CD8-positive, alpha-beta memory T cell (primary cell): ENCODE measurements around the gene TOP3B. TPM values are rescaled to one million over a fixed set of nuclear protein-coding genes. Genes with fewer than 3 reads are reported as not detected.

Experiments
- CTCF ChIA-PET: fragments of 350-600 bp; sonication (Branson Sonifier 250); formaldehyde crosslinking; loops from one replicate; lab custom pipeline; 2021; ENCODE audit warnings: antibody characterized with exemption; lab: Charles Lee
- POLR2A ChIA-PET: fragments of 350-600 bp; sonication (Branson Sonifier 250); formaldehyde crosslinking; loops from one replicate; lab custom pipeline; 2021; ENCODE audit warnings: antibody characterized with exemption; lab: Charles Lee
- DNase-seq, 5 donors: peaks; one replicate each; pipeline versions ENCODE4 v3.0.0 to v3.0.0-alpha.2; 2020 to 2022; ENCODE audit warnings: mixed read lengths in 1 of 5
- H3K27ac ChIP-seq: one replicate; pipeline ENCODE4 v1.7.0; 2013; ENCODE audit warnings: low read depth, mild to moderate bottlenecking, low read length, moderate library complexity
- H3K27me3 ChIP-seq: 2 replicates; pipeline ENCODE4 v1.7.0; 2013; ENCODE audit warnings: low read length, mild to moderate bottlenecking; ENCODE audit not compliant: insufficient read depth, poor library complexity, severe bottlenecking
- H3K36me3 ChIP-seq: 2 replicates; pipeline ENCODE4 v1.7.0; 2013; ENCODE audit warnings: mild to moderate bottlenecking, low read length, moderate library complexity; ENCODE audit not compliant: insufficient read depth
- H3K4me1 ChIP-seq: 2 replicates; pipeline ENCODE4 v1.7.0; 2013; ENCODE audit warnings: mild to moderate bottlenecking, low read length, moderate library complexity; ENCODE audit not compliant: insufficient read depth
- H3K4me3 ChIP-seq: 2 replicates; pipeline ENCODE4 v1.7.0; 2013; ENCODE audit warnings: mild to moderate bottlenecking, low read length
- H3K9me3 ChIP-seq: 2 replicates; pipeline ENCODE4 v1.7.0; 2013; ENCODE audit warnings: mild to moderate bottlenecking, low read length
- H3K27ac Mint-ChIP-seq, 8 donors: one replicate each; pipeline ENCODE4 v1.8.0; 2020 to 2021; ENCODE audit warnings: mixed read lengths in 8 of 8, mild to moderate bottlenecking in 6 of 8, inconsistent platforms in 3 of 8, moderate library complexity in 3 of 8
- H3K27me3 Mint-ChIP-seq, 2 donors: one replicate each; pipeline ENCODE4 v1.8.0; 2020 to 2021; ENCODE audit warnings: mixed read lengths in 2 of 2, mild to moderate bottlenecking in 1 of 2, moderate library complexity in 1 of 2
- H3K36me3 Mint-ChIP-seq, 3 donors: one replicate each; pipeline ENCODE4 v1.8.0; 2020 to 2021; ENCODE audit warnings: mixed read lengths in 3 of 3, inconsistent platforms in 1 of 3, mild to moderate bottlenecking in 1 of 3
- H3K4me1 Mint-ChIP-seq, 3 donors: one replicate each; pipeline ENCODE4 v1.8.0; 2020 to 2021; ENCODE audit warnings: mixed read lengths in 3 of 3, inconsistent platforms in 1 of 3, mild to moderate bottlenecking in 1 of 3
- H3K4me3 Mint-ChIP-seq, 7 donors: one replicate each; pipeline ENCODE4 v1.8.0; 2020 to 2021; ENCODE audit warnings: mixed read lengths in 7 of 7, mild to moderate bottlenecking in 6 of 7, moderate library complexity in 4 of 7, inconsistent platforms in 2 of 7
- H3K9me3 Mint-ChIP-seq, 5 donors: one replicate each; pipeline ENCODE4 v1.8.0; 2020 to 2022; ENCODE audit warnings: mixed read lengths in 5 of 5, mild to moderate bottlenecking in 3 of 5, moderate library complexity in 2 of 5, inconsistent platforms in 1 of 5
- polyA plus RNA-seq: library from polyadenylated mRNA; unstranded; fragments of 300-500 nt; fragmentation: Illumina TruSeq; gene quantifications from one replicate; pipeline ENCODE4 v1.2.3, GENCODE V29; 2021
- total RNA-seq, 2 experiments: library from RNA; stranded (reverse); gene quantifications; one replicate each; pipeline ENCODE4 v1.2.3, GENCODE V29; 2021

The TOP3B gene
- total and polyA plus RNA-seq, 3 experiments from 2014 or later, result 17.3 to 36.9 (median 30.1) TPM

- Mint-ChIP-seq H3K9me3 (no peaks in the 10 kb centered on the region), H3K27ac (peak overlapping the region in 1 of 8 donors; percentile 54), H3K4me3 (no peak overlapping the region), H3K27me3 (no peaks in the 10 kb centered on the region), H3K4me1 (no peaks in the 10 kb centered on the region), H3K36me3 (peaks cover 0 to 35% (median 8%) of the 10 kb centered on the region in 3 donors)
- no peak for DNase-seq
- no peak overlapping the region for H3K27ac ChIP-seq
- ChIA-PET POLR2A (interaction anchor here (0.7 kb wide), 1 partner anchor 19 kb away, joined by 4 read pairs; no protein-coding TSS in a partner anchor), CTCF (interaction anchor here (3.1 kb wide), 1 partner anchor 11 kb away, joined by 11 read pairs; no protein-coding TSS in a partner anchor)
- H3K27me3 ChIP-seq, result no peaks in the 10 kb centered on the region
- H3K4me3 ChIP-seq, result no peak overlapping the region
- H3K4me1 ChIP-seq, result no peaks in the 10 kb centered on the region
- peaks cover 20% of the 10 kb centered on the region for H3K36me3 ChIP-seq
- H3K9me3 ChIP-seq, result no peaks in the 10 kb centered on the region
Measured at GRCh38 chr22:21926728-21927127, 55.9 kb downstream of the TOP3B start.

DNA sequence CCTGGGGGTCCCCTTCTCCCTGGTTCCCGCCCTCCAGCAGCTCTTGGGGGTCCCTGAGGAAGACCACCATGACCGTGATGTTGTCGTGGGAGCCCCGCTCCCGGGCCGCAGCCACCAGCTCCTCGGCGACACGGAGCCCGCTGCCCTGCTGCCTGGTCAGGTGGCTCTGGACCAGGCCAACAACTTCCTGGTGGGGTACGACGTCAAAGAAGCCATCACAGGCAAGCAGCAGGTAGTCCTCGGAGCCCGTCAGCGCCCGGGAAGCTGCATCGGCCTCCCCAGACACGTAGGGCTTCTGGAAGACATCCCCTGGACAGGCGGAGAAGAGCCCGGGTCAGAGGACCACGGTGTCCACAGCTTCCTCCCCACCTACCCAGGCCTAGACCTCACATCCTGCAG is 59.4 kb downstream of the TOP3B start:
- ChIA-PET CTCF (interaction anchor here (0.7 to 1.6 kb wide), 3 partner anchors 14 to 30 kb away, joined by 3 to 4 read pairs (median 3); partner anchors contain the start of gene PPM1F), POLR2A (interaction anchor here (0.5 kb wide), 1 partner anchor 12 kb away, joined by 3 read pairs; no protein-coding TSS in a partner anchor)
- Histone ChIP-seq H3K27ac (no peak overlapping the region), H3K36me3 (no peaks in the 10 kb centered on the region), H3K4me3 (no peak overlapping the region), H3K9me3 (no peaks in the 10 kb centered on the region), H3K27me3 (no peaks in the 10 kb centered on the region), H3K4me1 (no peaks in the 10 kb centered on the region)
- H3K27ac Mint-ChIP-seq, result no peak overlapping the region
- no peak for DNase-seq
- H3K4me3 Mint-ChIP-seq, result no peak overlapping the region
- no peaks in the 10 kb centered on the region for H3K9me3 Mint-ChIP-seq
- no peaks in the 10 kb centered on the region for H3K4me1 Mint-ChIP-seq
- H3K27me3 Mint-ChIP-seq, result no peaks in the 10 kb centered on the region
- H3K36me3 Mint-ChIP-seq, result peaks cover 0 to 13% (median 3%) of the 10 kb centered on the region in 3 donors

GRCh38 chr22:21922370-21923162 is 60.0 kb downstream of the TOP3B start:
- CTCF ChIA-PET, result interaction anchor here (0.7 to 3.8 kb wide), 4 partner anchors 15 to 31 kb away, joined by 3 to 15 read pairs (median 4); partner anchors contain the start of gene PPM1F
- H3K36me3 ChIP-seq, result no peaks in the 10 kb centered on the region
- H3K36me3 Mint-ChIP-seq, result peaks cover 0 to 8% (median 3%) of the 10 kb centered on the region in 3 donors
- H3K27me3 Mint-ChIP-seq, result no peaks in the 10 kb centered on the region
- no peaks in the 10 kb centered on the region for H3K9me3 Mint-ChIP-seq
- no peak overlapping the region for H3K27ac ChIP-seq
- H3K9me3 ChIP-seq, result no peaks in the 10 kb centered on the region
- no peak overlapping the region for H3K4me3 Mint-ChIP-seq
- H3K4me1 ChIP-seq, result no peaks in the 10 kb centered on the region
- no peaks in the 10 kb centered on the region for H3K4me1 Mint-ChIP-seq
- DNase-seq, result no peak
- POLR2A ChIA-PET, result no interaction called here
- no peak overlapping the region for H3K4me3 ChIP-seq
- H3K27me3 ChIP-seq, result no peaks in the 10 kb centered on the region
- H3K27ac Mint-ChIP-seq, result no peak overlapping the region

DNA sequence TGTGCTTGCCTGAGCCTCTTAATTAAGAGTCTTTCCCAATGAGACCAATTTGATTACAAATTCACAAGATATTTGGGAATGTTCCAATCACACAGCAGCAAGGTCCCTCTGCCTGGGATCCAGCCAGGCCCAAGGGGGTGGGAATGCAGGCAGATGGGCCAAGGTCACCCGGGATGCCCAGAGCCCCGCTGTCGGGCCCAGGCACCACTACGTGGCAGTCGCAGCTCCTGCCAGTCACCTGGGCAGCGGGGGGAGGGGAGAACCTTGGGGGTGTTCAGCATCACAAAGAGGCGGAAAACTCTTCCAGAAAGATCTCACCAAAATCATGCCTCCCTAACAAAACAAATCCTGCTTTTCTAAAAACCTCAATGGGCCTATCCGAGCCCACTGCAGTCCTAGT is 60.9 kb downstream of the TOP3B start:
- ChIA-PET CTCF (interaction anchor here (3.8 kb wide), 1 partner anchor 16 kb away, joined by 15 read pairs; no protein-coding TSS in a partner anchor), POLR2A (no interaction called here)
- H3K27ac ChIP-seq, result no peak overlapping the region
- no peaks in the 10 kb centered on the region for H3K4me1 ChIP-seq
- Mint-ChIP-seq H3K9me3 (no peaks in the 10 kb centered on the region), H3K36me3 (peaks cover 0 to 8% (median 3%) of the 10 kb centered on the region in 3 donors), H3K4me3 (no peak overlapping the region), H3K27ac (no peak overlapping the region), H3K4me1 (no peaks in the 10 kb centered on the region), H3K27me3 (no peaks in the 10 kb centered on the region)
- H3K27me3 ChIP-seq, result no peaks in the 10 kb centered on the region
- DNase-seq, result no peak
- H3K36me3 ChIP-seq, result no peaks in the 10 kb centered on the region
- H3K9me3 ChIP-seq, result no peaks in the 10 kb centered on the region
- H3K4me3 ChIP-seq, result no peak overlapping the region

GRCh38 chr22:21921184-21921721 is 61.3 kb downstream of the TOP3B start:
- Histone ChIP-seq H3K27me3 (no peaks in the 10 kb centered on the region), H3K4me3 (no peak overlapping the region), H3K9me3 (no peaks in the 10 kb centered on the region), H3K36me3 (no peaks in the 10 kb centered on the region), H3K27ac (no peak overlapping the region), H3K4me1 (no peaks in the 10 kb centered on the region)
- H3K9me3 Mint-ChIP-seq, result no peaks in the 10 kb centered on the region
- no peaks in the 10 kb centered on the region for H3K27me3 Mint-ChIP-seq
- ChIA-PET CTCF (interaction anchor here (3.8 kb wide), 1 partner anchor 16 kb away, joined by 15 read pairs; no protein-coding TSS in a partner anchor), POLR2A (no interaction called here)
- H3K36me3 Mint-ChIP-seq, result peaks cover 0 to 8% (median 3%) of the 10 kb centered on the region in 3 donors
- no peak for DNase-seq
- H3K27ac Mint-ChIP-seq, result peak overlapping the region in 1 of 8 donors; percentile 37
- H3K4me1 Mint-ChIP-seq, result no peaks in the 10 kb centered on the region
- no peak overlapping the region for H3K4me3 Mint-ChIP-seq

GRCh38 chr22:21920341-21921183 is 62.0 kb downstream of the TOP3B start:
- ChIA-PET POLR2A (no interaction called here), CTCF (interaction anchor here (3.8 kb wide), 1 partner anchor 17 kb away, joined by 15 read pairs; no protein-coding TSS in a partner anchor)
- Mint-ChIP-seq H3K27me3 (no peaks in the 10 kb centered on the region), H3K4me3 (no peak overlapping the region), H3K27ac (peak overlapping the region in 1 of 8 donors; percentile 24), H3K36me3 (peaks cover 0 to 6% (median 3%) of the 10 kb centered on the region in 3 donors), H3K9me3 (no peaks in the 10 kb centered on the region), H3K4me1 (no peaks in the 10 kb centered on the region)
- Histone ChIP-seq H3K4me3 (no peak overlapping the region), H3K36me3 (no peaks in the 10 kb centered on the region), H3K27me3 (no peaks in the 10 kb centered on the region), H3K9me3 (no peaks in the 10 kb centered on the region), H3K4me1 (no peaks in the 10 kb centered on the region), H3K27ac (no peak overlapping the region)
- DNase-seq, result no peak

DNA sequence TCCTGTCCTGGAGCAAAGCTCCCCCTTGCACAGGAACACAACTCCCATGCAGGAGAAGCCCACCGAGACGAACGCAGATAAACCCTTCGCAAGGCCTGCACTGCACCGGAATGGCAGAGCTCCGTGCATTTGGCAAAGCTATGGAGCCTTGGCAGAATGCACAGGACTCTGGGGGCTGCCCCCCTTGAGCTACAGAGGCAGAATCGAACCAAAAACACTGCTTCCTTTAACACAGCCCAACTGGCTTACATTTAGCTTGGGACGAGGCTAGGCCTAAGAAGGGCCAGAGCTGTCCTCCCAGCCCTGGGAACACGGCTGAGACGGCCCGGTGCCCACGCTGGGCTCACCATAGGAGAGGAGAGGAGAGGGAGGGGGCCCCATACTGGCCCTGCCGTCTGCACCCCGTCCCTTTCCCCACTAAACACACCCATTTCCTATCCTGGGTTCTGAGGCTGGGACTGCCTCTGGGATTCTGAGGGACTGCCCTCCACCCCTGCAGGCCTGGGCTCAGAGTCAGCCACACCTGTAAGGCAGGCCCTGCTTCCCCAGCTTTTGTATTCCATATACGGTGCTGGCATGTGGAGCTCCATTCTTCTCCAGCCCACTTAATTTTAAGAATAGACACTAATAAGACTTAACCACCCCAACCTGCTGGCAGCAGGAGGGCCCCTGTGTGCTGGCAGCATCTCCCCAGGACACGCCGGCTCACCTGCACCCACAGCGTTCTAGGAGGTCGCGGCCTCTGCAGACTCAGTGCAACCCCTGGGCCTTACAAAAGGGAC is 62.9 kb downstream of the TOP3B start:
- H3K27ac ChIP-seq, result no peak overlapping the region
- H3K27me3 ChIP-seq, result no peaks in the 10 kb centered on the region
- Mint-ChIP-seq H3K4me3 (no peak overlapping the region), H3K27ac (no peak overlapping the region), H3K36me3 (peaks cover 0 to 3% (median 0%) of the 10 kb centered on the region in 3 donors), H3K9me3 (no peaks in the 10 kb centered on the region), H3K4me1 (no peaks in the 10 kb centered on the region), H3K27me3 (no peaks in the 10 kb centered on the region)
- H3K4me3 ChIP-seq, result no peak overlapping the region
- no peaks in the 10 kb centered on the region for H3K4me1 ChIP-seq
- CTCF ChIA-PET, result interaction anchor here (1.5 to 3.8 kb wide), 2 partner anchors 18 to 31 kb away, joined by 3 to 15 read pairs; no protein-coding TSS in a partner anchor
- DNase-seq, result peak in 1 of 5 donors; percentile 25
- no peaks in the 10 kb centered on the region for H3K36me3 ChIP-seq
- POLR2A ChIA-PET, result interaction anchor here (0.6 to 0.7 kb wide), 2 partner anchors 20 to 25 kb away, joined by 3 to 5 read pairs; no protein-coding TSS in a partner anchor
- H3K9me3 ChIP-seq, result no peaks in the 10 kb centered on the region
